HG02588 (cell line): ENCODE data around the gene FBXW7.

Source experiments
- ATAC-seq: cut with Tn5 transposase; IDR thresholded peaks from one replicate; pipeline ENCODE4 v1.9.1; 2021; ENCODE audit warnings: mild to moderate bottlenecking, moderate library complexity; ENCODE audit not compliant: unreplicated experiment

The FBXW7 gene

GRCh38 chr4:152478461-152479237 lies 57.2 kb downstream of the FBXW7 start:
- ATAC-seq, result no peak

GRCh38 chr4:152476796-152477195 lies 59.1 kb downstream of the FBXW7 start:
- no peak for ATAC-seq

DNA sequence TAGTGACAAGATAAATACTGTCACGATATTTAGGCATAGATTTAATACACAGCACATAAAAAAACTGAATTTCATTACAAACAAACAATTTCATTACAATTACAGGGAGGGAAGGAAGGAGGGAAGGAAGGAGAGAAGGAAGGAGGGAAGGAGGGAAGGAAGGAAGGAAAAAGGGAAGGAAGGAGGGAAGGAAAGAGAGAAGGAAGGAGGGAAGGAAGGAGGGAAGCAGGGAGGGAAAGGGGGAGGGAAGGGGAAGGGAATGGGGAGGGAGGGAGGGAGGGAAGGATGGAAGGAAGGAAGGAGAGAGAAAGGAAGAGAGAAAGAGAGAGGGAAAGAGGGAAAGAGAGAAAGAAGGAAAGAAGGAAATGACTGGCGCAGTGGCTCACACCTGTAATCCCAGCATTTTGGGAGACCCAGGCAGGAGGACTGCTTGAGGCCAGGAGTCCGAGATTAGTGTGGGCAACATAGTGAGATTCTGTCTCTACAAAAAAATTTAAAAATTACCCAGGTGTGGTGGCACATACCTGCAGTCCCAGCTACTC lies 64.6 kb downstream of the FBXW7 start:
- no peak for ATAC-seq

DNA sequence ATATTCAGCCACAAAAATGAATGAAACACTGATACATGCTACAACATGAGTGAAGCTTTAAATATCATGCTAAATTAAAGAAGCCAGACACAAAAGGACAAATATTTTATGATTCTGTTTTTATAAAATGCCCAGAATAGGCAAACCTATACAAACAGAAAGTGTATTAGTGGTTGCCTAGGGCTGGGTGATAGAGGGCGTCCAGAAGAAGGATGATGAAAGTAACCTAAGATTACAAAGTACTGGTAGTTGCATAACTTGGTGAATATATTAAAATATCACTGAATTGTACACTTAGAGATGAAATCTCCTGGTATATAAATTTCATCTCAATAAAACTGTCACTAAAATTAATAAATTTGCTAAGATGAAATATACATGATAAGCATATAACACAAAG lies 67.5 kb downstream of the FBXW7 start:
- ATAC-seq, result no peak

GRCh38 chr4:152467101-152467500 lies 68.8 kb downstream of the FBXW7 start:
- ATAC-seq, result no peak

GRCh38 chr4:152464030-152464823 lies 71.7 kb downstream of the FBXW7 start:
- no peak for ATAC-seq

GRCh38 chr4:152463562-152463961 lies 72.3 kb downstream of the FBXW7 start:
- no peak for ATAC-seq

DNA sequence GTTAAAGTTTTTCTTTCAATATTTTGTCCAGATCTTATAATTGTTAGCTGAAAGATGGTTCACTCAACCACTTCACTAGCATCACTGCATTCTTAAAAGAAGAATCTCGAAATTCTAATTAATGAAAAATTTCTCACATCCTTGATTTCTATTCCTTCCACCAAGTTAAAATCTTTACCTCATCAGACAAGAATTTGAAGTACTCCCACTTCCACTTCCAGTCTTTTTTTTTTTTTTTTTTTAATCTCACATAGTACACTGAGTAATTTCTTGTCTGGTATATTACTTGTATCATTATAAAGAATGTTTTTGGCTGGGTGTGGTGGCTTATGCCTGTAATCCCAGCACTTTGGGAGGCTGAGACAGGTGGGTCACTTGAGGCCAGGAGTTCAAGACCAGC lies 73.2 kb downstream of the FBXW7 start:
- ATAC-seq, result no peak

GRCh38 chr4:152462047-152462446 lies 73.8 kb downstream of the FBXW7 start:
- ATAC-seq, result no peak

DNA sequence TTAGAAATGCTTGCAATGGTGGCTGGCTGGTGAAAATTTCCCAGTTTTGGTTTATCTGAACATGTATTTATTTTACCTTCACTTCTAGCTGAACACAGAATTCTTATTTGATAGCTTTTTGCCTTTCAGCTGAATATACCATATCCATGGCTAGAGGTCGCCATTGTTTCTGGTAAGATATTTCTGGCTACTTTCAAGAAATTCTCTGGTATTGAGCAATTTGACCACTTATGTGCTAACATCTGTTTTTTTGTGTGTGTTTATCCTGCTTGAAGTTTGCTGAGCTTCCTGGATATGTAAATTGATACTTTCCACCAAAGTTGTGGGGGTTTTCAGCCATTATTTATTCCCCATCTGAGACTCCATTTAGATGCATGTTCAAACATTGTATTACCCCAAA lies 75.4 kb downstream of the FBXW7 start:
- ATAC-seq, result no peak

DNA sequence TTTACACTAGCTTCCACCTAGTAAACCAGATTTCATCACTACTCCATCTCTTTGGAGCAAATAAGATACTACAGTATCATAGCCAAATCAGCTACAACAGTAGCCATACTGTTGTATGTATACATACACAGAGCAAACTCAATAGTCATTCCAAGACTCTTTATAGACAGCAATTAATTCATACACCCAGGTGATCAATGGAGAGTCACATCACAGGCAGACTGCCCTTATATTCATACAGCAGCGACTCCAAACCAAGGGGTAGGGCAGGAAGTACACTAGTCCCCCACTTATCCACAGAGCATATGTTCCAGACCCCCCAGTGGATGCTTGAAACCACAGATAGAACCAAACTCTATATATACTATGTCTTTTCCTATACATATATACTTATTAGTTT lies 76.6 kb downstream of the FBXW7 start:
- peak; percentile 12 for ATAC-seq

- peak; percentile 38 for ATAC-seq
These were observed 77.0 kb downstream of the FBXW7 start for GRCh38 chr4:152458801-152459302.

DNA sequence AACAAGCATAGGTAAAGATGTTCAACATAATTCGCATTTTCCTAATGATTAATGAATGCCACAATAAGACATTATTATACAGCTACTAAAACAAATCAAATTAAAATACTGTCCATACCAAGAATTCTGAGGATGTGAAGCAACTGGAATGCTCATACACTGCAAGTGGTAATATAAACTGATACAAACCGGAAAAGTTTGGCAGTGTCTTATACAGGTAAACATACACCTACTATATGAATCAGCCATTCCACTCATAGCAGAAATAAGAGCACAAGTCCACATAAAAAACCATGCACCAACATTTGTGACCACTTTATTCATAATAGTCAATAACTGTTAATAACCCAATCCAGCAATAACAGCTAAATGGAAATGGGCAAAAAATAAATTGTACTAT lies 79.3 kb downstream of the FBXW7 start:
- no peak for ATAC-seq

- ATAC-seq, result no peak
These were observed 80.6 kb downstream of the FBXW7 start for GRCh38 chr4:152455311-152455710.

DNA sequence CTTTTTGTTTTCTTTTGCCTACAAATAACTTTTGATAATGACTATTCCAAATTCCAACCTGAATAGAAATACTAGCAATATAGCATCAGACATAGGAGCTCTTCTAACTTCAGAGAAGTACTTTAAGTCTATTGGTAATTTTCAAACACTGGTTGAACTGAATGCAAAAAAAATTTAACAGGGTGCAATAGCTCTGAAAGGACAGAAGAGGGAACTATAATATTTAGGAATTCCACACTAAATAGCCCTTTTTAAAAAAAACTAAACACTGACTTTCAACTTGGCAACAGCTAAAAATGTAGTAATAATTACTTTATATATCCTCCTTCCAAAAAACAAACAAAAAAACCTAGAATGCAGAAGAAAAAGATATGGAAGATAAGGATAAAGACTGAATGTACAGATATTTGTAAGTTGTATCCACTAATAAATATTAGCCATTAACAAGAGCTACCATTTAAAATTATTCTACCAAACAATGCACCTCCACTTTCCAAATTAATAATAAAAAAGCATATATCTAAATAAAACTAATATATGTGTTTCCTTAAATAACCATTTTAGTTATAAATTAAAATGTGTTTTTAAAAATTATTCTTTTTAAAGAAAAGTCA lies 81.4 kb downstream of the FBXW7 start:
- ATAC-seq, result no peak

DNA sequence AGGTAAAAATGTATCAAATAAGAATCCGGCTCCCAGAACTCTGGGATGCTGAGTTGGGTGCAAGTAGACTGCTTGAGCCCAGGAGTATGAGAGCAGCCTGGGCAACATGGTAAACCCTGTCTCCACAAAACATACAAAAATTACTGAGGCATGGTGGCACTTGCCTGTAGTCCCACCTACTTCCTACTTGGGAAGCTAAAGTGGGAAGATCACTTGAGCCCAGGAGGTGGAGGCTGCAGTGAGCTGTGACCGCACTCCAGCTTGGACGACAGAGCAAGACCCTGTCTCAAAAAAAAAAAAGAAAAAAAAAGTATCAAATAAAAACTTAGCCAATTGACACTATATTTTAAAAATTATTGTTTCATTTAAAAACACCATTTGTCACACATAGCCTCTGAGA lies 84.4 kb downstream of the FBXW7 start:
- no peak for ATAC-seq

- no peak for ATAC-seq
These were observed 87.0 kb downstream of the FBXW7 start for GRCh38 chr4:152448854-152449253.

GRCh38 chr4:152448038-152448707 lies 87.7 kb downstream of the FBXW7 start:
- ATAC-seq, result no peak

DNA sequence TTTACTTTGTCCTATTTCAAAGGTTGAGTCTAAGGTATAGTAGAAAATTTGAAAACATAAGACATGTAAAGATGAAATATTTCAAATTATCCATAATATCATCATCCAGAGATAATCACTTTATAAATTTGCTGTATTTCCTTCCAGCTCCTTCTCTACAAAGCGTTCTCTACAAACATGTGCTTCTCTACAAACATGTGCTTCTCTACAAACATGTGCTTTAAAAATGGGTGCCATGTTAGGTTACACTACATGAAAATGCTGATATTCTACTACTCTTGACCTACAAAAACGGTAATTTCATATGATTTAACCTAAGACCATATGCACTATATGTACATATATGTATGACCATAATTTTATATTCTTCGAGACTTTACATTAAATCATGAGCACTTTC lies 92.0 kb downstream of the FBXW7 start:
- ATAC-seq, result no peak

DNA sequence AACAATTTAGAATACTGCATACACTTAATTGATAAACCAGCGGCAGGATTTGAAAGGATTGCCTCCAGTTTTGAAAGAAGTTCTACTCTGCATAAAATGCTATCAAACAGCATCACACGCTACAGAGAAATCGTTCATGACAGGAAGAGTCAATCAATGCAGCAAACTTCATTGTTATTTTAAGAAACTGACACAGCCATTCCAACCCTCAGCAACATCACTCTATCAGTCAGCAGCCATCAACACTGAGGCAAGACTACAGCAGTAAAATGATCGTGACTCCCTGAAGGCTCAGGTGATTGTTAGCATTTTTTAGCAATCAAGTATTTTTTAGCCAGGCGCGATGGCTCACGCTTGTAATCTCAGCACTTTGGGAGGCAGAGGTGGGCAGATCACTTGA lies 98.3 kb downstream of the FBXW7 start:
- ATAC-seq, result no peak

DNA sequence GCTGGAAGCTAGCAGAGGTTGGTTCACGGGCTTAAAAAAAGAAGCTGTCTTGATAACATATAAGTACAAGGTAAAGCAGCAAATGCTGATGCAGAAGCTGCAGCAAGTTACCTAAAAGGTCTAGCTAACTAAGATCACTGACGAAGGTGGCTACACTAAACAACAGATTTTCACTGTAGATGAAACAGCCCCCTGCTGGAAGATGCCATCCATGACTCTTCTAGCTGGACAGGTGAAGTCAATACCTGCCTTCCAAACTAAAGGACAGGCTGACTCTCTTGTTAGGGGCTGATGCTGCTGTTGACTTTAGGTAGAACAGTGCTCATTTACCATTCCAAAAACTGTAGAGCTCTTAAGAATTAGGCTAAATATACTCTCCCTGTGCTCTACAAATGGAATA lies 99.5 kb downstream of the FBXW7 start:
- no peak for ATAC-seq
